Mucosa of descending colon (tissue), 3 donors: ENCODE data around the gene INTS4. TPM values are rescaled to one million over a fixed set of nuclear protein-coding genes. Genes with fewer than 3 reads are reported as not detected.

ENCODE experiments used
- ATAC-seq: fragments of 200-7000 bp; cut with Tn5 transposase; one replicate; pipeline ENCODE4 v1.9.1; 2020; ENCODE audit warnings: mild to moderate bottlenecking, moderate library complexity
- DNase-seq, 3 donors: peaks; one replicate each; pipeline ENCODE4 v3.0.0-alpha.2; 2020
- H3K36me3 ChIP-seq: fragments of 200-600 bp; one replicate; pipeline ENCODE4 v1.8.0; 2021; ENCODE audit warnings: low read depth, mild to moderate bottlenecking
- H3K4me1 ChIP-seq: fragments of 200-600 bp; one replicate; pipeline ENCODE4 v1.8.0; 2021; ENCODE audit warnings: low read depth, mild to moderate bottlenecking
- H3K4me3 ChIP-seq: fragments of 200-600 bp; one replicate; pipeline ENCODE4 v1.8.0; 2021; ENCODE audit warnings: mild to moderate bottlenecking
- H3K9me3 ChIP-seq: fragments of 200-600 bp; one replicate; pipeline ENCODE4 v1.8.0; 2021; ENCODE audit warnings: mild to moderate bottlenecking
- intact Hi-C, 2 donors: fragments of 100-400 bp; cut with DNase I in 1 of 2; cut with micrococcal nuclease in 1 of 2; formaldehyde crosslinking; loops; one replicate each; pipeline versions ENCODE4 v1.11.0 to v1.11.1; 2022; cut with DNase I, micrococcal nuclease
- total RNA-seq, 3 donors: library from RNA; stranded (reverse); fragmentation: NEBNext Ultra II Directional in 2 of 3; extraction: Animal tissue kit (Norgen Biotek cat#: 25700) in 2 of 3; gene quantifications; one replicate each; pipeline versions ENCODE4 v1.2.1 to v1.2.4, GENCODE V29; 2021 to 2023
- TF ChIP-seq, protein P1 (sequence below): fragments of 200-600 bp; IDR thresholded peaks from one replicate; pipeline ENCODE4 v1.8.0; 2022; ENCODE audit warnings: antibody characterized with exemption, mild to moderate bottlenecking
- donor health status: DM: no; HTN: no; CAD: no; lungs with moderate emphysema.
- donor health status: DM: no; HTN: no; CAD: no.
- donor health status: DM: no; HTN: yes; CAD: no.

Gene INTS4
- total RNA-seq, 3 donors from 2014 or later = 22.8 to 31.7 (median 28.3) TPM

GRCh38 chr11:77842441-77843121, 151.9 kb downstream of the INTS4 start:
- DNase-seq (no peak), ATAC-seq (no peak)
- no peak overlapping the region for H3K4me3 ChIP-seq
- H3K9me3 ChIP-seq = no peaks in the 10 kb centered on the region
- H3K4me1 ChIP-seq = no peaks in the 10 kb centered on the region
- intact Hi-C loops = no loop called here
- no peaks in the 10 kb centered on the region for H3K36me3 ChIP-seq
- TF ChIP-seq, protein P1, sequence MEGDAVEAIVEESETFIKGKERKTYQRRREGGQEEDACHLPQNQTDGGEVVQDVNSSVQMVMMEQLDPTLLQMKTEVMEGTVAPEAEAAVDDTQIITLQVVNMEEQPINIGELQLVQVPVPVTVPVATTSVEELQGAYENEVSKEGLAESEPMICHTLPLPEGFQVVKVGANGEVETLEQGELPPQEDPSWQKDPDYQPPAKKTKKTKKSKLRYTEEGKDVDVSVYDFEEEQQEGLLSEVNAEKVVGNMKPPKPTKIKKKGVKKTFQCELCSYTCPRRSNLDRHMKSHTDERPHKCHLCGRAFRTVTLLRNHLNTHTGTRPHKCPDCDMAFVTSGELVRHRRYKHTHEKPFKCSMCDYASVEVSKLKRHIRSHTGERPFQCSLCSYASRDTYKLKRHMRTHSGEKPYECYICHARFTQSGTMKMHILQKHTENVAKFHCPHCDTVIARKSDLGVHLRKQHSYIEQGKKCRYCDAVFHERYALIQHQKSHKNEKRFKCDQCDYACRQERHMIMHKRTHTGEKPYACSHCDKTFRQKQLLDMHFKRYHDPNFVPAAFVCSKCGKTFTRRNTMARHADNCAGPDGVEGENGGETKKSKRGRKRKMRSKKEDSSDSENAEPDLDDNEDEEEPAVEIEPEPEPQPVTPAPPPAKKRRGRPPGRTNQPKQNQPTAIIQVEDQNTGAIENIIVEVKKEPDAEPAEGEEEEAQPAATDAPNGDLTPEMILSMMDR = no peak

DNA sequence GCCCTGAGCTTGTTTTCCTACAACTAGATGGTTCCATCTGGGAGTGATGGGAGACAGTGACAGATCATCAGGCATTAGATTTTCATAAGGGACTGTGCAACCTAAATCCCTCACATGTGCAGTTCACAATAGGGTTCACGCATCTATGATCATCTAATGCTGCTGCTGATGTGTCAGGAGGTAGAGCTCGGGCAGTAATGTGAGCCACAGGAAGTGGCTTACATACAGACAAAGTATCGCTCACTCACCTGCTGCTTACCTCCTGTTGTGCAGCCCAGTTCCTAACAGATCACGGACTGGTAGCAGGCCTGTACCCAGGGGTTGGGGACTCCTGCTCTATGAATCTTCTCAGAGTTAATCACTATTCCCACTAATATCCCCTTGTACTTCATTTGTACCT, 161.2 kb downstream of the INTS4 start:
- intact Hi-C loops = no loop called here
- no peak for ATAC-seq
- no peak for DNase-seq
- Histone ChIP-seq H3K36me3 (no peaks in the 10 kb centered on the region), H3K9me3 (no peaks in the 10 kb centered on the region), H3K4me3 (no peak overlapping the region), H3K4me1 (no peaks in the 10 kb centered on the region)
- TF ChIP-seq, protein P1 = no peak

DNA sequence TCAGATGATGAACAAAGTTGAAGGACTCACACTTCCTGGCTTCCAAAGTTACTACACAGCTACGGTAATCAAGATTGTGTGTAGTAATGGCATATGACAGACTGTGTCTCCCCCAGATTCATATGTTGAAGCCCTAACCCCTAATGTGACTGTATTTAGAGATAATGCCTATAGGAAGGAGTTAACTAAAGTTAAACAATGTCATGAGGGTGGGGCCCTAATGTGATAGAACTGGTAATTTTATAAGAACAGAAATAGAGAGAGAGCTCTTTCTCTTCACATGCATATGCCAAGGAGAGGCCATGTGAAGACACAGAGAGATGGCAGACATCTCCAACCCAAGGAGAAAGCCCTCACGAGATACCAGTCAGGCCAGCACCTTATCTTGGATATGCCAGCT, 165.5 kb downstream of the INTS4 start:
- no peaks in the 10 kb centered on the region for H3K9me3 ChIP-seq
- H3K4me3 ChIP-seq = no peak overlapping the region
- ATAC-seq (no peak), DNase-seq (no peak)
- TF ChIP-seq, protein P1 = no peak
- intact Hi-C loops = no loop called here
- H3K4me1 ChIP-seq = no peaks in the 10 kb centered on the region
- no peaks in the 10 kb centered on the region for H3K36me3 ChIP-seq

Other genes with a start within 250 kb of the INTS4 start
- 10 to 100 TPM; 43.7 to 80.2 (median 44.4) TPM for gene RSF1, start 173.9 kb downstream of the INTS4 start, total RNA-seq
- gene AAMDC, start 173.5 kb downstream of the INTS4 start, total RNA-seq = 10 to 100 TPM; 22.9 to 28.1 (median 27.9) TPM
- 10 to 100 TPM in 1 of 3 donors, 1 to 10 TPM in 2; 4.3 to 13.2 (median 9.9) TPM for gene KCTD14, start 28.6 kb upstream of the INTS4 start, total RNA-seq
- gene THRSP, start 69.2 kb upstream of the INTS4 start, total RNA-seq = under 1 TPM in 2 of 3 donors, not detected in 1; 0.41 to 0.51 TPM
- 100 to 1,000 TPM; 168 to 208 (median 183) TPM for gene NDUFC2, start 85.2 kb upstream of the INTS4 start, total RNA-seq
- gene ALG8, start 145.0 kb upstream of the INTS4 start, total RNA-seq = 10 to 100 TPM; 24.3 to 32.7 (median 28.3) TPM
- 10 to 100 TPM in 1 of 3 donors, 1 to 10 TPM in 2; 7.5 to 11.1 (median 8.1) TPM for gene KCTD21, start 194.0 kb upstream of the INTS4 start, total RNA-seq
- 10 to 100 TPM in 1 of 3 donors, 1 to 10 TPM in 2; 3.9 to 11.1 (median 4.9) TPM for gene USP35, start 194.3 kb upstream of the INTS4 start, total RNA-seq